Measurements from ENCODE around the gene C22orf15. TPM values are rescaled to one million over a fixed set of nuclear protein-coding genes. Genes with fewer than 3 reads are reported as not detected.

The C22orf15 gene
- total RNA-seq, 1 donor from 2014 or later: not detected

DNA sequence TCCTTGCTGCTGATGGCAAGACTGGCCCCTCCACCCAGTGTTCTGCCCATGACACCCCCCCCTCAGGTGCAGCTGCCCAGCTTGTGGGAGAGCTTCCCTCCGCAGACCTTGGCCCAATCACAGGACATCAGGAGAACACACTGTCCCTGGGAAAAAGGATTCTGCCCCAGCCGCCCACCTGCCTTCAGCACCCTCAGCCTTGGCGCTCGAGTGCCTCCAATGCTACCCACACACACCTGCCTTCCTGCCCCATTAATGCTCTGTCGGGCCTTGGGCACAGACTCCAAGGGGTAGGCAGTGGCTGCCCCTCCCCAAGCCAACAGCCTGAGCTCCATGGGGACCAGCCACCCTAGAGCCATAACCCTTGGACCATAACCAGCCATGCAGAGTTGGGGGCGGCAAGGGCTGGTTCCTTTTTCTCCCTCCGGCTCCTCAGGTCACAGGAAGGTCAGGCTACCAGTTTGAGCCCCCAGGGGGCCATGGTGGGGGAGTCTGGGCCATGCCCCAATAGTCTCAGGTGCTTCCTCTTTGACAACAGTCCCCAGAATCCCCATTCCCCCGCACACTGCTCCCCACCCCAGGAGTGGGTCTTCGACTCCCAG, 10.6 kb upstream of the C22orf15 start:
- Mint-ChIP-seq H3K27me3 (ENCODE audit: low read depth) (no peaks in the 10 kb centered on the region), H3K4me3 (ENCODE audit: unreplicated experiment) (peak overlapping the region; percentile 75), H3K9me3 (ENCODE audit: low read depth) (no peaks in the 10 kb centered on the region), H3K27ac (ENCODE audit: unreplicated experiment) (peak overlapping the region; percentile 29), H3K36me3 (ENCODE audit: low read depth) (no peaks in the 10 kb centered on the region), H3K4me1 (ENCODE audit: low read depth) (peaks cover 17% of the 10 kb centered on the region)
- DNase-seq (ENCODE audit: low spot score): no peak
- no peak for TF ChIP-seq CTCF (IDR thresholded peaks at IDR 0.05)

- TF ChIP-seq CTCF (IDR thresholded peaks at IDR 0.05): no peak
- Mint-ChIP-seq H3K4me3 (ENCODE audit: unreplicated experiment) (no peak overlapping the region), H3K4me1 (ENCODE audit: low read depth) (peaks cover 17% of the 10 kb centered on the region), H3K27ac (ENCODE audit: unreplicated experiment) (no peak overlapping the region), H3K36me3 (ENCODE audit: low read depth) (no peaks in the 10 kb centered on the region), H3K9me3 (ENCODE audit: low read depth) (no peaks in the 10 kb centered on the region), H3K27me3 (ENCODE audit: low read depth) (no peaks in the 10 kb centered on the region)
- no peak for DNase-seq (ENCODE audit: low spot score)
Observed at GRCh38 chr22:23752750-23753149, 10.0 kb upstream of the C22orf15 start.

- Mint-ChIP-seq H3K36me3 (ENCODE audit: low read depth) (no peaks in the 10 kb centered on the region), H3K27ac (ENCODE audit: unreplicated experiment) (no peak overlapping the region), H3K4me3 (ENCODE audit: unreplicated experiment) (no peak overlapping the region), H3K9me3 (ENCODE audit: low read depth) (no peaks in the 10 kb centered on the region), H3K4me1 (ENCODE audit: low read depth) (peaks cover 17% of the 10 kb centered on the region), H3K27me3 (ENCODE audit: low read depth) (no peaks in the 10 kb centered on the region)
- no peak for DNase-seq (ENCODE audit: low spot score)
- TF ChIP-seq CTCF (IDR thresholded peaks at IDR 0.05): no peak
Observed at GRCh38 chr22:23753385-23753784, 9.4 kb upstream of the C22orf15 start.

- no peak for TF ChIP-seq CTCF (IDR thresholded peaks at IDR 0.05)
- Mint-ChIP-seq H3K27me3 (ENCODE audit: low read depth) (no peaks in the 10 kb centered on the region), H3K9me3 (ENCODE audit: low read depth) (no peaks in the 10 kb centered on the region), H3K4me3 (ENCODE audit: unreplicated experiment) (no peak within 1 kb of the TSS), H3K27ac (ENCODE audit: unreplicated experiment) (no peak within 1 kb of the TSS), H3K36me3 (ENCODE audit: low read depth) (no peaks in the 10 kb centered on the region), H3K4me1 (ENCODE audit: low read depth) (peaks cover 17% of the 10 kb centered on the region)
- DNase-seq (ENCODE audit: low spot score): no peak
Observed at GRCh38 chr22:23754220-23754919, 8.4 kb upstream of the C22orf15 start, which contains the start of gene VPREB3. VPREB3 (minus strand) TSS chr22:23754425; CDS start chr22:23754363, 62 bp downstream.

- no peak for TF ChIP-seq CTCF (IDR thresholded peaks at IDR 0.05)
- Mint-ChIP-seq H3K9me3 (ENCODE audit: low read depth) (no peaks in the 10 kb centered on the region), H3K27me3 (ENCODE audit: low read depth) (no peaks in the 10 kb centered on the region), H3K27ac (ENCODE audit: unreplicated experiment) (no peak overlapping the region), H3K4me3 (ENCODE audit: unreplicated experiment) (no peak overlapping the region), H3K4me1 (ENCODE audit: low read depth) (peaks cover 10% of the 10 kb centered on the region), H3K36me3 (ENCODE audit: low read depth) (no peaks in the 10 kb centered on the region)
- DNase-seq (ENCODE audit: low spot score): no peak
Observed at GRCh38 chr22:23754980-23755636, 7.7 kb upstream of the C22orf15 start.
